ENCODE data around the gene THAP10. TPM values are rescaled to one million over a fixed set of nuclear protein-coding genes. Genes with fewer than 3 reads are reported as not detected.

Gene THAP10
- total RNA-seq, 1 experiment from 2014 or later: 2.5 TPM

DNA sequence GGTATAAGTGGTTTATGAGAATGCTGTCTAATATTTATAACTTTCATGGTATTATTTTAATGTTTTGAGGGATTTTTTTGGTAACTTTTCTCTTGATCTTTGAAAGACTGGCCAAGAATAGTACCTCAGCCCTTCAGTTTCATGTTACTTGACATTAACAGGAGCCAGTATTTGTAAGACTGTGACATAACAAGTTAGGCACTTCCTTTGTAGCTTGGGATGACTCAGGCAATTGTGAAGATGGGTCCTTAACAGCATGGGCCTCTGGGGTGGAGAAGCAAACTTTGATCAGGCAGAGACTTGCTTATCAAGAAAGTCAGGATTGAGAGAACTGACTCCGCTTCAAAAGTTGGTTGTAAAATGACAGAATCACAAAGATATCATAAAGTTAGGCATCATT is 9.9 kb upstream of the THAP10 start:
- no peak overlapping the region for H2BK20ac ChIP-seq (ENCODE audit: low read depth, low read length, poor library complexity, severe bottlenecking)
- DNase-seq: no peak
- H3K18ac ChIP-seq (ENCODE audit: insufficient read length, low read depth, low read length): no peak overlapping the region
- Mint-ChIP-seq H3K36me3 (ENCODE audit: insufficient read depth in 1 of 3, low read depth in 3 of 3) (peaks cover 1 to 7% (median 5%) of the 10 kb centered on the region in 3 experiments; a peak in 3 of 7 replicates), H3K4me3 (no peak overlapping the region), H3K27ac (no peak overlapping the region; a peak in 2 of 7 replicates), H3K27me3 (ENCODE audit: low read depth) (no peaks in the 10 kb centered on the region), H3K9me3 (no peaks in the 10 kb centered on the region), H3K4me1 (peaks cover 5 to 11% of the 10 kb centered on the region in 2 experiments; a peak in 2 of 4 replicates)
- no peak overlapping the region for H3K23ac ChIP-seq (ENCODE audit: insufficient read length, low read depth, low read length)
- no peak overlapping the region for H3K4ac ChIP-seq (ENCODE audit: low read depth, low read length)
- H3K79me2 ChIP-seq (ENCODE audit: insufficient read depth, low read length): no peaks in the 10 kb centered on the region
- no peaks in the 10 kb centered on the region for H3K4me1 ChIP-seq (ENCODE audit: insufficient read depth, low read length)
- H3K4me2 ChIP-seq (ENCODE audit: insufficient read depth, insufficient read length, low read length): no peak overlapping the region
- no peak overlapping the region for H3K27ac ChIP-seq (ENCODE audit: insufficient read length, low read depth, low read length)
- no peaks in the 10 kb centered on the region for H3K27me3 ChIP-seq (ENCODE audit: insufficient read depth, low read length)
- H3K23me2 ChIP-seq (ENCODE audit: insufficient read length, low read depth, low read length, poor library complexity, severe bottlenecking): no peaks in the 10 kb centered on the region
- TF ChIP-seq, protein P1, sequence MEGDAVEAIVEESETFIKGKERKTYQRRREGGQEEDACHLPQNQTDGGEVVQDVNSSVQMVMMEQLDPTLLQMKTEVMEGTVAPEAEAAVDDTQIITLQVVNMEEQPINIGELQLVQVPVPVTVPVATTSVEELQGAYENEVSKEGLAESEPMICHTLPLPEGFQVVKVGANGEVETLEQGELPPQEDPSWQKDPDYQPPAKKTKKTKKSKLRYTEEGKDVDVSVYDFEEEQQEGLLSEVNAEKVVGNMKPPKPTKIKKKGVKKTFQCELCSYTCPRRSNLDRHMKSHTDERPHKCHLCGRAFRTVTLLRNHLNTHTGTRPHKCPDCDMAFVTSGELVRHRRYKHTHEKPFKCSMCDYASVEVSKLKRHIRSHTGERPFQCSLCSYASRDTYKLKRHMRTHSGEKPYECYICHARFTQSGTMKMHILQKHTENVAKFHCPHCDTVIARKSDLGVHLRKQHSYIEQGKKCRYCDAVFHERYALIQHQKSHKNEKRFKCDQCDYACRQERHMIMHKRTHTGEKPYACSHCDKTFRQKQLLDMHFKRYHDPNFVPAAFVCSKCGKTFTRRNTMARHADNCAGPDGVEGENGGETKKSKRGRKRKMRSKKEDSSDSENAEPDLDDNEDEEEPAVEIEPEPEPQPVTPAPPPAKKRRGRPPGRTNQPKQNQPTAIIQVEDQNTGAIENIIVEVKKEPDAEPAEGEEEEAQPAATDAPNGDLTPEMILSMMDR (conservative IDR thresholded peaks at IDR 0.05): no peak
- no peak overlapping the region for H3K56ac ChIP-seq (ENCODE audit: insufficient read length, low read depth, low read length)
- H3K9me3 ChIP-seq (ENCODE audit: control insufficient read depth, low read depth, low read length): no peaks in the 10 kb centered on the region
- H2AFZ ChIP-seq (ENCODE audit: low read length): no peak overlapping the region
- H3T11ph ChIP-seq (ENCODE audit: low read length): no peak overlapping the region
- no peak overlapping the region for H4K5ac ChIP-seq (ENCODE audit: insufficient read length, low read depth, low read length)
- no peak overlapping the region for H2BK5ac ChIP-seq (ENCODE audit: insufficient read length, low read length)
- no peak overlapping the region for H2BK12ac ChIP-seq (ENCODE audit: insufficient read length, low read depth, low read length)
- H4K20me1 ChIP-seq (ENCODE audit: control insufficient read depth, insufficient read depth, insufficient read length): no peaks in the 10 kb centered on the region
- no peak overlapping the region for H2AK5ac ChIP-seq (ENCODE audit: insufficient read length, low read length)
- no peak overlapping the region for H4K8ac ChIP-seq (replicated peaks; ENCODE audit: insufficient read length, low read depth, low read length)
- H4K91ac ChIP-seq (ENCODE audit: insufficient read length, low read depth, low read length): no peak overlapping the region
- H3K79me1 ChIP-seq (ENCODE audit: insufficient read depth, low read depth, low read length, poor library complexity, severe bottlenecking): no peaks in the 10 kb centered on the region
- no peak overlapping the region for H3K14ac ChIP-seq (ENCODE audit: insufficient read depth, low read length)
- no peak overlapping the region for H2BK15ac ChIP-seq (ENCODE audit: low read depth, low read length)
- H3K9ac ChIP-seq (ENCODE audit: extremely low read depth, insufficient read length, low read length): no peak overlapping the region
- no peak overlapping the region for H2BK120ac ChIP-seq (ENCODE audit: low read depth, low read length, poor library complexity, severe bottlenecking)
- WGBS (ENCODE audit: extremely low coverage, insufficient read length, low lambda C conversion rate): no CpG with 5 or more reads among the region's 1 CpG

Data from H9 (cell line).